Adipocyte (in vitro differentiated cells): ENCODE measurements around the gene ISX.
A peak's percentile ranks its signal among the peaks of the same experiment; 100 is the strongest.
"Not testable (repeated sequence)": the region's sequence is repeated elsewhere in the genome, so short reads cannot be mapped to it uniquely, and the experiment has no call there.

Source experiments
- DNase-seq: peaks from one replicate; pipeline ENCODE4 v3.0.0-alpha.2; 2015; ENCODE audit warnings: low read depth
- H3K27me3 ChIP-seq: replicated peaks from 2 replicates; pipeline ENCODE4 v1.7.0; 2013; ENCODE audit warnings: mild to moderate bottlenecking, low read length, moderate library complexity; ENCODE audit not compliant: control insufficient read depth, insufficient read depth
- H3K36me3 ChIP-seq: 2 replicates; pipeline ENCODE4 v1.7.0; 2013; ENCODE audit warnings: low read length, mild to moderate bottlenecking, moderate library complexity; ENCODE audit not compliant: control insufficient read depth, insufficient read depth, severe bottlenecking
- H3K4me1 ChIP-seq: 2 replicates; pipeline ENCODE4 v1.7.0; 2013; ENCODE audit warnings: mild to moderate bottlenecking, low read length, moderate library complexity; ENCODE audit not compliant: control insufficient read depth, insufficient read depth
- H3K4me3 ChIP-seq: 2 replicates; pipeline ENCODE4 v1.7.0; 2013; ENCODE audit warnings: mild to moderate bottlenecking, low read length, moderate library complexity
- H3K9ac ChIP-seq: 2 replicates; pipeline ENCODE4 v1.7.0; 2013; ENCODE audit warnings: mild to moderate bottlenecking, low read length, moderate library complexity
- H3K9me3 ChIP-seq: 2 replicates; pipeline ENCODE4 v1.7.0; 2013; ENCODE audit warnings: mild to moderate bottlenecking, low read length, moderate library complexity; ENCODE audit not compliant: control insufficient read depth

The ISX gene

DNA sequence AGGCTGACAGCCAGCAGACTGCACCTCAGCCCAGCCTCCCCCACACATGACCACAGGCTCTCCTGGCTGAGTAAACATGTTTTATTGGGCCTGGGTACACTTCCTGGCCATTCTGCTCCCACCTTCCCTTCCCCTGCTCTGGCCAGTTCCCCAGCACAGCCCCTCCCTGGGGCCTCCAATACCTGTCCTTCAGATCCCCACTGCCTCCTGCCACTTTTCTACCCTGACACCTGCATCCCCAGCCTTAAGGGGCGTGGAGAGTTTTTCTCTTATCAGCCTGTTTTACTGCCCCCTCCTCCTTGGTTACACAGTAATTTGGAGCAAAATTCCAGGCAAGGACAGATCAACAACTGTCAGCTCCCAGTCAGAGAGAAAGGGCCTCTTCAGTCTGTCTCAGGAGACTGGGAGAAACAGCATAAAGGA lies at the start of gene ISX:
TSS of gene ISX (plus strand) at position 363 of the 423 bp plus-strand sequence. CDS start 930 bp downstream, outside the sequence.
- H3K4me3 ChIP-seq: no peak within 1 kb of the TSS
- no peaks in the 10 kb centered on the region for H3K27me3 ChIP-seq
- H3K9me3 ChIP-seq: no peaks in the 10 kb centered on the region
- no peak within 1 kb of the TSS for H3K9ac ChIP-seq
- DNase-seq: no peak
- H3K36me3 ChIP-seq: no peaks in the 10 kb centered on the region
- no peaks in the 10 kb centered on the region for H3K4me1 ChIP-seq

DNA sequence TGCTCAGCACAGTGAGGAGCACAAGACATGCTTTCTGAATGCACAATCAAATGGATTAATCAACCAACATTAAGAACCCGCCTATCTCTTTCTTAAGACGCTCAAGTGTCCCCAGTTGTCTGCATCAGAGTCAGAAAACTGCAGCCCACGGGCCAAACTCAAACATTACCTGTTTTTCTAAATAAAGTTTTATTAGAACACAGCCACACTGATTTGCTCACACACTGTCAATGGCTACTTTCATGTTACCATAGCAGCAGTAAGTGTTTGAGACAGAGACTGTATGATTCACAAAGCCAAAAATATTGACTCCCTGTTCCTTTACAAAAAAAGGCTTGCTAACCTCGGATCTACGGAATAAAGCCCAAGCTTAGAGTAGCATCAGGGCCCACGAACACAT lies 49.0 kb upstream of the ISX start:
- Histone ChIP-seq H3K27me3 (peaks cover 7% of the 10 kb centered on the region), H3K4me3 (no peak overlapping the region), H3K4me1 (no peaks in the 10 kb centered on the region), H3K9ac (no peak overlapping the region), H3K36me3 (no peaks in the 10 kb centered on the region), H3K9me3 (no peaks in the 10 kb centered on the region)
- no peak for DNase-seq

DNA sequence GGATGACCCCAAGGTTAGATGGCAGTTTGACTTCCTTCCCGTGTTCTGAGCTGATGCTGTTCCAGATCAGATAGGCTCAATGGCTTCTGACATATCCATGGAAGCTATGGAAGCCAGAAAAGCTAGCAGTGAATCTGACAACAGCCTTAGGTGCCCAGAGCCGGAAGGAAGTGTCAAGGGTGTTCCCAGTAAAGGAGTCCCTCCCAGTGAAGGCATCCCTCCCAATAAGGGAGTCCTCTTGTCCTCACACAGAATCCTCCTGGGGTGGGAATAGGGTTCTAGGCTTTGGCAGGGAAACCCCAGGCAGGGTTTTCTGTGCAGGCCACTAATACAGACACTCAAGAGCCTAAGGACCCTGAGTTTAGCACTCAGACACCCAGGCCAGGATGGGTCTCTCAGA lies 47.0 kb upstream of the ISX start:
- H3K9me3 ChIP-seq: no peaks in the 10 kb centered on the region
- H3K9ac ChIP-seq: no peak overlapping the region
- no peak overlapping the region for H3K4me3 ChIP-seq
- peaks cover 7% of the 10 kb centered on the region for H3K27me3 ChIP-seq
- no peaks in the 10 kb centered on the region for H3K4me1 ChIP-seq
- H3K36me3 ChIP-seq: no peaks in the 10 kb centered on the region
- no peak for DNase-seq

DNA sequence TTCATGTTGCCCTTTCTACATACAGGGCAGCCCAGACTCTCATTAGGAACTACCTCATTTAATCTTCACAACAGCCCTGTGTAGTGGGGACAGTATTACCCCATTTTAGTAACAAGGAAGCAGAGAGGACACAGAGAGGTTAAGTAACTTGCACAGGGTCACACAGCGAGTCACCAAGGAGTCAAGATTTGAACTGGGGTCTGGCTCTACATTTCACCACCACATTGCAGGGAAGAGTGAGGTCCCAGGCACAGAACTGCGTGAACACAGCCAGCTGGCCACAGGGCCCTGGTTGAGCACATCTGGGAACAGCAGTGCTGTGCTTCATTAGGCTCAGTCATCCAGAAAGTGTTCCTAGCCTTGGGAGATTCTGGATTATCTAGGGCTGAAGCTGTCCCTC lies 45.4 kb upstream of the ISX start:
- Histone ChIP-seq H3K36me3 (no peaks in the 10 kb centered on the region), H3K4me3 (no peak overlapping the region), H3K4me1 (no peaks in the 10 kb centered on the region), H3K9ac (no peak overlapping the region), H3K27me3 (peaks cover 10% of the 10 kb centered on the region), H3K9me3 (no peaks in the 10 kb centered on the region)
- DNase-seq: no peak

DNA sequence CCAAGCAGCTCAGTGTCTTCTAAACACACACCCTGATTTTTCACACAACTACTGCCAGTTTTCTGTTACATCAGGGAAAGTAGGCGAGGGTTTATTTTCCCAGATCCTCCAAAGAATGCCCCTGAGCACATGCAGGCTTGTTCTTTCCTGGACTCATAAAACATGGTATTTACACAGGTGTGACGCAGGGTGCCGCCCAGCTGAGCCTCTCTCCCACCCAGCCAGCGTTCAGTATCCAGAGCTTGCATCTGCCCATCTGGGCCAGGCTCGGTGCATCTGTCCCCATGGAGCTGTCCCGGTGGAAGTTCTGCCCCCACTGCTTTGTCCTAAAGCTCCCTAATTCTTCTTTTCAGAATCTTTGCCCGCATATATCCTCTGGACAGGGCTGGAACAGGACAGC lies 44.8 kb upstream of the ISX start:
- H3K9me3 ChIP-seq: no peaks in the 10 kb centered on the region
- no peak overlapping the region for H3K4me3 ChIP-seq
- no peak for DNase-seq
- no peak overlapping the region for H3K9ac ChIP-seq
- H3K4me1 ChIP-seq: no peaks in the 10 kb centered on the region
- H3K36me3 ChIP-seq: no peaks in the 10 kb centered on the region
- H3K27me3 ChIP-seq: peaks cover 10% of the 10 kb centered on the region

DNA sequence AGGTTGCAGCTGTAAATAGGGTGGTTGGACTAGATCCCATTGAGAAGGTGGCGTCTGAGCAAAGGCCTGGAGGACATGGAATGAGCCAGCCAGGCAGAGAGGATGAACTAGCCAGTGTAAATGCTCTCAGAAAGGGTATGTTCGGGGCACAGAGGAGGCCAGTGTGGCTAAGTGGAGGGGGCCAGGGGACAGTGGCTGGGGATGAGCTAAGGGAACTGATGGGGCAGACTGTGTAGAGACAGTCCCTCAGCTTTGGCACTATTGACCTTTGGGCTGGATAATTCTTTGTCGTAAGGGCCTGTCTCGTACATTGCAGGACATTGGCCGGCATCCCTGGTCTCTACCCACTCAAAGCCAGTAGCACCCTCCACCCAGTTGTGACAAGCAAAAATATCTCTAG lies 43.7 kb upstream of the ISX start:
- no peak overlapping the region for H3K4me3 ChIP-seq
- peaks cover 10% of the 10 kb centered on the region for H3K27me3 ChIP-seq
- no peak for DNase-seq
- no peaks in the 10 kb centered on the region for H3K4me1 ChIP-seq
- H3K9ac ChIP-seq: no peak overlapping the region
- H3K9me3 ChIP-seq: no peaks in the 10 kb centered on the region
- H3K36me3 ChIP-seq: no peaks in the 10 kb centered on the region

GRCh38 chr22:35023692-35024363 lies 42.1 kb upstream of the ISX start:
- peaks cover 10% of the 10 kb centered on the region for H3K27me3 ChIP-seq
- peak; percentile 76 for DNase-seq
- H3K9me3 ChIP-seq: no peaks in the 10 kb centered on the region
- no peaks in the 10 kb centered on the region for H3K4me1 ChIP-seq
- H3K36me3 ChIP-seq: no peaks in the 10 kb centered on the region
- no peak overlapping the region for H3K4me3 ChIP-seq
- no peak overlapping the region for H3K9ac ChIP-seq

- DNase-seq: no peak
- peaks cover 10% of the 10 kb centered on the region for H3K27me3 ChIP-seq
- H3K9ac ChIP-seq: no peak overlapping the region
- H3K4me1 ChIP-seq: no peaks in the 10 kb centered on the region
- no peaks in the 10 kb centered on the region for H3K36me3 ChIP-seq
- H3K9me3 ChIP-seq: no peaks in the 10 kb centered on the region
- H3K4me3 ChIP-seq: no peak overlapping the region
These were observed 41.6 kb upstream of the ISX start for GRCh38 chr22:35024364-35024692.

GRCh38 chr22:35030112-35030511 lies 35.8 kb upstream of the ISX start:
- not testable (repeated sequence) for H3K4me1 ChIP-seq, H3K4me3 ChIP-seq, DNase-seq

DNA sequence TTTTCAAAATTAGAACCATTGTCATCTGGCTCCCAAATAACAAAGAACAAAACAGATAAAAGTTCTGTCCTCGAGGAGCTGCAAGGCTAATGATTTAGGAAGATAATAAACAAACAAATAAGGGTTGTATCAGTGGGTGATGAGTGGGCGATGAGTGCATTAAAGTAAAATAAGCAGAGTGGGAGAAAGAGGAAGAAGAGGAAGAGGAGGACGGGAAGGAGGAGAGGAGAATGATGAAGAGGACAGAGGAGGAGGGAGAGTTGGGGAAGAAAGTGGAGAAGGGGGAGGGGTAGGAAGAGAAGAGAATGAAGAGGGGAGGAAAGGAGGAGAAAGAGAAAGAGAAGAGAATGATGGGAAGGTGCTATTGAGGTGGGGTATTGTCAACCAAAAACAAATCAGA lies 33.4 kb upstream of the ISX start:
- H3K9ac ChIP-seq: no peak overlapping the region
- DNase-seq: no peak

More at GRCh38 chr22:35030112-35030511, 35.8 kb upstream of the ISX start:
- H3K9ac ChIP-seq, H3K36me3 ChIP-seq, H3K9me3 ChIP-seq, H3K27me3 ChIP-seq: not testable (repeated sequence)

GRCh38 chr22:35033635-35034296 lies 32.2 kb upstream of the ISX start:
- no peak for DNase-seq
- H3K36me3 ChIP-seq: no peaks in the 10 kb centered on the region
- no peak overlapping the region for H3K4me3 ChIP-seq
- peaks cover 3% of the 10 kb centered on the region for H3K27me3 ChIP-seq
- H3K4me1 ChIP-seq: no peaks in the 10 kb centered on the region
- no peak overlapping the region for H3K9ac ChIP-seq
- H3K9me3 ChIP-seq: no peaks in the 10 kb centered on the region

More for the DNA sequence above, 33.4 kb upstream of the ISX start:
- H3K4me3 ChIP-seq: no peak overlapping the region
- no peaks in the 10 kb centered on the region for H3K9me3 ChIP-seq
- no peaks in the 10 kb centered on the region for H3K36me3 ChIP-seq
- no peaks in the 10 kb centered on the region for H3K4me1 ChIP-seq
- peaks cover 2% of the 10 kb centered on the region for H3K27me3 ChIP-seq

GRCh38 chr22:35034963-35035362 lies 31.0 kb upstream of the ISX start:
- peaks cover 4% of the 10 kb centered on the region for H3K27me3 ChIP-seq
- H3K9me3 ChIP-seq: no peaks in the 10 kb centered on the region
- H3K4me3 ChIP-seq: no peak overlapping the region
- no peaks in the 10 kb centered on the region for H3K36me3 ChIP-seq
- H3K9ac ChIP-seq: no peak overlapping the region
- no peak for DNase-seq
- H3K4me1 ChIP-seq: no peaks in the 10 kb centered on the region
